ENCODE results near the gene ZNF146. TPM values are rescaled to one million over a fixed set of nuclear protein-coding genes. Genes with fewer than 3 reads are reported as not detected.
A peak's percentile ranks its signal among the peaks of the same experiment; 100 is the strongest.

ZNF146 gene
- total and polyA plus RNA-seq, 4 donors = 13.6 to 101 (median 35.8) TPM

GRCh38 chr19:36244066-36244465, 29.2 kb downstream of the ZNF146 start:
- peaks cover 0 to 7% (median 4%) of the 10 kb centered on the region in 4 donors for H3K36me3 ChIP-seq (ENCODE audit: control insufficient read depth in 4 of 4, insufficient read depth in 4 of 4, low read length in 4 of 4)
- H3K27me3 ChIP-seq (ENCODE audit: control insufficient read depth in 3 of 3, insufficient read depth in 3 of 3, low read length in 2 of 3) = peaks cover 0 to 11% (median 0%) of the 10 kb centered on the region in 3 donors
- H3K4me3 ChIP-seq = no peak overlapping the region
- no peak for ATAC-seq (ENCODE audit: insufficient read depth, low FRiP score)
- H3K4me1 ChIP-seq (ENCODE audit: control insufficient read depth in 5 of 5, insufficient read depth in 5 of 5, low read length in 5 of 5) = peaks cover 3 to 12% (median 4%) of the 10 kb centered on the region in 5 donors
- H3K27ac ChIP-seq (ENCODE audit: low read depth in 1 of 2, low read length in 1 of 2) = no peak overlapping the region
- H3K9me3 ChIP-seq (ENCODE audit: control insufficient read depth in 4 of 4, insufficient read depth in 3 of 4, low read length in 3 of 4) = peaks cover 0 to 28% (median 0%) of the 10 kb centered on the region in 4 donors
- H3K9ac ChIP-seq (ENCODE audit: insufficient read depth in 1 of 2, low read length in 2 of 2) = no peak overlapping the region
- WGBS, 2 donors = 71 to 72% methylated on average over 11 of the region's 11 CpGs
- no peak for DNase-seq
- TF ChIP-seq CTCF (IDR thresholded peaks at IDR 0.05; ENCODE audit: control extremely low read depth, extremely low read depth) = no peak

- H3K36me3 ChIP-seq (ENCODE audit: control insufficient read depth in 4 of 4, insufficient read depth in 4 of 4, low read length in 4 of 4) = peaks cover 0 to 2% (median 0%) of the 10 kb centered on the region in 4 donors
- DNase-seq = peak; percentile 62 to 72 (median 68)
- 4 to 6% methylated on average over 63 of the region's 63 CpGs for WGBS, 2 donors
- H3K27ac ChIP-seq (ENCODE audit: low read depth in 1 of 2, low read length in 1 of 2) = no peak overlapping the region
- ATAC-seq (ENCODE audit: insufficient read depth, low FRiP score) = no peak
- no peak for TF ChIP-seq CTCF (IDR thresholded peaks at IDR 0.05; ENCODE audit: control extremely low read depth, extremely low read depth)
- H3K4me1 ChIP-seq (ENCODE audit: control insufficient read depth in 5 of 5, insufficient read depth in 5 of 5, low read length in 5 of 5) = peaks cover 3 to 12% (median 4%) of the 10 kb centered on the region in 5 donors
- peak overlapping the region; percentile 26 to 63 for H3K9ac ChIP-seq (ENCODE audit: insufficient read depth in 1 of 2, low read length in 2 of 2)
- peak overlapping the region; percentile 39 for H3K4me3 ChIP-seq
- H3K9me3 ChIP-seq (ENCODE audit: control insufficient read depth in 4 of 4, insufficient read depth in 3 of 4, low read length in 3 of 4) = peaks cover 0 to 30% (median 0%) of the 10 kb centered on the region in 4 donors
- peaks cover 0 to 11% (median 0%) of the 10 kb centered on the region in 3 donors for H3K27me3 ChIP-seq (ENCODE audit: control insufficient read depth in 3 of 3, insufficient read depth in 3 of 3, low read length in 2 of 3)
Measured at GRCh38 chr19:36245210-36246005, 30.5 kb downstream of the ZNF146 start.

- H3K4me1 ChIP-seq (ENCODE audit: control insufficient read depth in 5 of 5, insufficient read depth in 5 of 5, low read length in 5 of 5) = peaks cover 3 to 12% (median 4%) of the 10 kb centered on the region in 5 donors
- H3K9me3 ChIP-seq (ENCODE audit: control insufficient read depth in 4 of 4, insufficient read depth in 3 of 4, low read length in 3 of 4) = peaks cover 0 to 30% (median 0%) of the 10 kb centered on the region in 4 donors
- peaks cover 0 to 2% (median 0%) of the 10 kb centered on the region in 4 donors for H3K36me3 ChIP-seq (ENCODE audit: control insufficient read depth in 4 of 4, insufficient read depth in 4 of 4, low read length in 4 of 4)
- H3K9ac ChIP-seq (ENCODE audit: insufficient read depth in 1 of 2, low read length in 2 of 2) = no peak overlapping the region
- no peak for TF ChIP-seq CTCF (IDR thresholded peaks at IDR 0.05; ENCODE audit: control extremely low read depth, extremely low read depth)
- peaks cover 0 to 11% (median 0%) of the 10 kb centered on the region in 3 donors for H3K27me3 ChIP-seq (ENCODE audit: control insufficient read depth in 3 of 3, insufficient read depth in 3 of 3, low read length in 2 of 3)
- WGBS, 2 donors = 24 to 26% methylated on average over 29 of the region's 29 CpGs
- H3K27ac ChIP-seq (ENCODE audit: low read depth in 1 of 2, low read length in 1 of 2) = no peak overlapping the region
- ATAC-seq (ENCODE audit: insufficient read depth, low FRiP score) = no peak
- peak in 2 of 3 donors; percentile 17 to 22 for DNase-seq
- no peak overlapping the region for H3K4me3 ChIP-seq
Measured at GRCh38 chr19:36246006-36246481, 31.1 kb downstream of the ZNF146 start.

Data from lung (tissue), 12 donors.